Measurements from ENCODE around the gene TP53AIP1.

Gene TP53AIP1

GRCh38 chr11:128961645-128962044, 19.0 kb upstream of the TP53AIP1 start:
- TF ChIP-seq JUND (IDR thresholded peaks at IDR 0.05; ENCODE audit: low read depth), result no peak
- no peak for DNase-seq (ENCODE audit: low read depth in 1 of 2, low spot score in 1 of 2)
- in situ Hi-C loops (cut with HindIII; ENCODE audit: low pct_unique_long_range_greater_than_20kb, low sequenced_read_pairs), result no loop called here

- in situ Hi-C loops (cut with HindIII; ENCODE audit: low pct_unique_long_range_greater_than_20kb, low sequenced_read_pairs), result no loop called here
Measured at GRCh38 chr11:128957202-128957482, 14.5 kb upstream of the TP53AIP1 start.

GRCh38 chr11:128956401-128957201, 13.9 kb upstream of the TP53AIP1 start:
- peak; percentile 91 for DNase-seq (ENCODE audit: low read depth in 1 of 2, low spot score in 1 of 2)

More at GRCh38 chr11:128957202-128957482, 14.5 kb upstream of the TP53AIP1 start:
- DNase-seq (ENCODE audit: low read depth in 1 of 2, low spot score in 1 of 2), result no peak
- TF ChIP-seq JUND (IDR thresholded peaks at IDR 0.05; ENCODE audit: low read depth), result no peak

GRCh38 chr11:128955636-128956035, 13.0 kb upstream of the TP53AIP1 start:
- in situ Hi-C loops (cut with HindIII; ENCODE audit: low pct_unique_long_range_greater_than_20kb, low sequenced_read_pairs), result no loop called here
- no peak for DNase-seq (ENCODE audit: low read depth in 1 of 2, low spot score in 1 of 2)
- TF ChIP-seq JUND (IDR thresholded peaks at IDR 0.05; ENCODE audit: low read depth), result no peak

More at GRCh38 chr11:128956401-128957201, 13.9 kb upstream of the TP53AIP1 start:
- TF ChIP-seq JUND (IDR thresholded peaks at IDR 0.05; ENCODE audit: low read depth), result no peak
- in situ Hi-C loops (cut with HindIII; ENCODE audit: low pct_unique_long_range_greater_than_20kb, low sequenced_read_pairs), result no loop called here

GRCh38 chr11:128953151-128953550, 10.5 kb upstream of the TP53AIP1 start:
- in situ Hi-C loops (cut with HindIII; ENCODE audit: low pct_unique_long_range_greater_than_20kb, low sequenced_read_pairs), result no loop called here
- no peak for DNase-seq (ENCODE audit: low read depth in 1 of 2, low spot score in 1 of 2)
- no peak for TF ChIP-seq JUND (IDR thresholded peaks at IDR 0.05; ENCODE audit: low read depth)

- DNase-seq (ENCODE audit: low read depth in 1 of 2, low spot score in 1 of 2), result no peak
- in situ Hi-C loops (cut with HindIII; ENCODE audit: low pct_unique_long_range_greater_than_20kb, low sequenced_read_pairs), result no loop called here
- no peak for TF ChIP-seq JUND (IDR thresholded peaks at IDR 0.05; ENCODE audit: low read depth)
Measured at GRCh38 chr11:128949791-128950454, 7.3 kb upstream of the TP53AIP1 start.

GRCh38 chr11:128948583-128948982, 5.9 kb upstream of the TP53AIP1 start:
- in situ Hi-C loops (cut with HindIII; ENCODE audit: low pct_unique_long_range_greater_than_20kb, low sequenced_read_pairs), result no loop called here

GRCh38 chr11:128947773-128948172, 5.1 kb upstream of the TP53AIP1 start:
- no peak for DNase-seq (ENCODE audit: low read depth in 1 of 2, low spot score in 1 of 2)
- TF ChIP-seq JUND (IDR thresholded peaks at IDR 0.05; ENCODE audit: low read depth), result no peak
- in situ Hi-C loops (cut with HindIII; ENCODE audit: low pct_unique_long_range_greater_than_20kb, low sequenced_read_pairs), result no loop called here

More at GRCh38 chr11:128948583-128948982, 5.9 kb upstream of the TP53AIP1 start:
- DNase-seq (ENCODE audit: low read depth in 1 of 2, low spot score in 1 of 2), result no peak
- TF ChIP-seq JUND (IDR thresholded peaks at IDR 0.05; ENCODE audit: low read depth), result no peak

GRCh38 chr11:128946648-128947047, 4.0 kb upstream of the TP53AIP1 start:
- no peak for TF ChIP-seq JUND (IDR thresholded peaks at IDR 0.05; ENCODE audit: low read depth)
- in situ Hi-C loops (cut with HindIII; ENCODE audit: low pct_unique_long_range_greater_than_20kb, low sequenced_read_pairs), result no loop called here
- no peak for DNase-seq (ENCODE audit: low read depth in 1 of 2, low spot score in 1 of 2)

GRCh38 chr11:128943428-128943976, 831 bp upstream of the TP53AIP1 start:
- in situ Hi-C loops (cut with HindIII; ENCODE audit: low pct_unique_long_range_greater_than_20kb, low sequenced_read_pairs), result no loop called here
- DNase-seq (ENCODE audit: low read depth in 1 of 2, low spot score in 1 of 2), result no peak
- TF ChIP-seq JUND (IDR thresholded peaks at IDR 0.05; ENCODE audit: low read depth), result no peak

- no peak for TF ChIP-seq JUND (IDR thresholded peaks at IDR 0.05; ENCODE audit: low read depth)
- in situ Hi-C loops (cut with HindIII; ENCODE audit: low pct_unique_long_range_greater_than_20kb, low sequenced_read_pairs), result no loop called here
- no peak for DNase-seq (ENCODE audit: low read depth in 1 of 2, low spot score in 1 of 2)
Measured at GRCh38 chr11:128942272-128942612, 429 bp downstream of the TP53AIP1 start.

- DNase-seq (ENCODE audit: low read depth in 1 of 2, low spot score in 1 of 2), result no peak
- no peak for TF ChIP-seq JUND (IDR thresholded peaks at IDR 0.05; ENCODE audit: low read depth)
- in situ Hi-C loops (cut with HindIII; ENCODE audit: low pct_unique_long_range_greater_than_20kb, low sequenced_read_pairs), result no loop called here
Measured at GRCh38 chr11:128941573-128942271, 949 bp downstream of the TP53AIP1 start.

GRCh38 chr11:128941110-128941509, 1.6 kb downstream of the TP53AIP1 start:
- DNase-seq (ENCODE audit: low read depth in 1 of 2, low spot score in 1 of 2), result no peak

More at GRCh38 chr11:128941110-128941509, 1.6 kb downstream of the TP53AIP1 start:
- in situ Hi-C loops (cut with HindIII; ENCODE audit: low pct_unique_long_range_greater_than_20kb, low sequenced_read_pairs), result no loop called here
- no peak for TF ChIP-seq JUND (IDR thresholded peaks at IDR 0.05; ENCODE audit: low read depth)
